Cardiac muscle cell (in vitro differentiated cells and primary cell): ENCODE results near the gene TNFSF9. TPM values are rescaled to one million over a fixed set of nuclear protein-coding genes. Genes with fewer than 3 reads are reported as not detected.
A peak's percentile ranks its signal among the peaks of the same experiment; 100 is the strongest.
"Not testable (repeated sequence)": the region's sequence is repeated elsewhere in the genome, so short reads cannot be mapped to it uniquely, and the experiment has no call there.

Experiments used
- DNase-seq, 2 donors: peaks; one replicate each; pipeline versions ENCODE4 v3.0.0 to v3.0.0-alpha.2; 2010 to 2017; ENCODE audit warnings: low read depth in 1 of 2, low spot score in 1 of 2
- H3K27ac ChIP-seq: fragments of 200-600 bp; sonication (generic); 2 replicates; pipeline ENCODE4 v1.5.1; 2016
- H3K27me3 ChIP-seq: fragments of 200-600 bp; sonication (generic); 2 replicates; pipeline ENCODE4 v1.6.0; 2016; ENCODE audit warnings: control low read depth
- H3K36me3 ChIP-seq: fragments of 200-600 bp; sonication (generic); 2 replicates; pipeline ENCODE4 v1.5.1; 2016; ENCODE audit warnings: control low read depth
- H3K4me1 ChIP-seq: fragments of 200-600 bp; sonication (generic); 2 replicates; pipeline ENCODE4 v1.8.1; 2017; ENCODE audit warnings: low read depth, mild to moderate bottlenecking, mixed run types
- H3K4me3 ChIP-seq: fragments of 200-600 bp; sonication (generic); 2 replicates; pipeline ENCODE4 v1.5.1; 2016; ENCODE audit warnings: mild to moderate bottlenecking
- H3K9me3 ChIP-seq: fragments of 200-600 bp; sonication (generic); 2 replicates; pipeline ENCODE4 v1.5.1; 2017; ENCODE audit warnings: low read depth, mild to moderate bottlenecking, control low read depth
- polyA plus RNA-seq: library from polyadenylated mRNA; unstranded; fragments of >200 nt; fragmentation: Nextera tagmentation; extraction: Ambion mirVana; gene quantifications from 2 replicates; pipeline ENCODE4 v1.2.1, GENCODE V29; 2016
- total RNA-seq: library from RNA; depleted of rRNA; stranded (reverse); fragments of >200 nt; gene quantifications from 2 replicates; pipeline ENCODE4 v1.2.3, GENCODE V29; 2016
- TF ChIP-seq, protein P1 (sequence below): IDR thresholded peaks from 2 replicates; pipeline ENCODE4 v1.5.1; 2012; ENCODE audit warnings: low read depth, mild to moderate bottlenecking, low read length

Gene TNFSF9
- total and polyA plus RNA-seq, 2 experiments from 2014 or later: 1.3 to 1.5 TPM

DNA sequence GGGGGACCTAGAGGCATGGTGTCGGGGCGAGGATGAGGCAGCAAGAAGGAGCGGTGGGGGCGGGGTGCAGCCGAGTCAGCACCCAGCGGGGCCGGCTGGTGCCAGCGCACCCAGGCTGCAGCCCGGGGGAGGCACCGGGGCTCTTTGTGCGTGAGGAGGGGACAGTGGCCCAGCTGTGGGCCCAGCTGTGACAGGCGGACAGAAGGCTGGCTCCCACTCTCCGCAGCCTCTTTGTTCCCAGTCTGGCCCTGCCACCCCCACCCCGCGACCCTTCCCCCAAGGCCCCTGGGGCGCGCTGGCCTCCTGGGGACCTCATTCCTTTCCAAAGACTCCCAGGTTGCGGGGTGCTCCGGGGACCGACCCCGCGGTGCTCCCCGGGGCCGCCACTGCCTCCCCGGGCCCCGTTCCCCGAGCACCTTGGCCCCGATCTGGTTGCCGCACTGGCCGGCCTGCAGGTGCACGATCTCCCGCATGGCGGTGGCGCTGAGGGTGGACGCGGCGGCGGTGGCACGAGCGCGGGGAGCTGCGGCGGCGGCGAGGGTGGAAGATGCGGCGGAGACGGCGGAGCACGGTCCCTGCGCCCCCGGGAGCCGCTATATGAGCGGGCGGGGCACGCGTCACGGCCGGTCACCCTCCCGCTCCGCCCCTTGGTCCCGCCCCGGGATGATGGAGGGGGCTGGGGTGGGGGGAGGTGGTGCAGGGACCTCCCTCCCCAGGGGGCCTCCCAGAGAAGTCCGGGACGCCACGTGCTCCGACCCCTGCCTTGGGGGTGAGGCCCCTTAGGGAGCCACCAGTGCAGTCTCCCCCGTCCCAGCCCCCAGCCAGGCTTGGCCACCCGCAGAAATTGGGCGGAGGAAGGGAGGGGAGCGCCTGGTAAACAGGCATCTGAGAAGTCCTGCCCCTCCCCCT is 28.8 kb upstream of the TNFSF9 start, which contains the start of gene TUBB4A:
TSS of gene TUBB4A (minus strand) at position 570 of the 909 bp plus-strand sequence. CDS start at position 473, 97 bp downstream.
- H3K27ac ChIP-seq: no peak within 1 kb of the TSS
- H3K36me3 ChIP-seq: no peaks in the 10 kb centered on the region
- H3K4me1 ChIP-seq: no peaks in the 10 kb centered on the region
- H3K4me3 ChIP-seq: peak within 1 kb of the TSS; percentile 43
- TF ChIP-seq, protein P1, sequence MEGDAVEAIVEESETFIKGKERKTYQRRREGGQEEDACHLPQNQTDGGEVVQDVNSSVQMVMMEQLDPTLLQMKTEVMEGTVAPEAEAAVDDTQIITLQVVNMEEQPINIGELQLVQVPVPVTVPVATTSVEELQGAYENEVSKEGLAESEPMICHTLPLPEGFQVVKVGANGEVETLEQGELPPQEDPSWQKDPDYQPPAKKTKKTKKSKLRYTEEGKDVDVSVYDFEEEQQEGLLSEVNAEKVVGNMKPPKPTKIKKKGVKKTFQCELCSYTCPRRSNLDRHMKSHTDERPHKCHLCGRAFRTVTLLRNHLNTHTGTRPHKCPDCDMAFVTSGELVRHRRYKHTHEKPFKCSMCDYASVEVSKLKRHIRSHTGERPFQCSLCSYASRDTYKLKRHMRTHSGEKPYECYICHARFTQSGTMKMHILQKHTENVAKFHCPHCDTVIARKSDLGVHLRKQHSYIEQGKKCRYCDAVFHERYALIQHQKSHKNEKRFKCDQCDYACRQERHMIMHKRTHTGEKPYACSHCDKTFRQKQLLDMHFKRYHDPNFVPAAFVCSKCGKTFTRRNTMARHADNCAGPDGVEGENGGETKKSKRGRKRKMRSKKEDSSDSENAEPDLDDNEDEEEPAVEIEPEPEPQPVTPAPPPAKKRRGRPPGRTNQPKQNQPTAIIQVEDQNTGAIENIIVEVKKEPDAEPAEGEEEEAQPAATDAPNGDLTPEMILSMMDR: no peak
- DNase-seq: peak in 1 of 2 donors; percentile 63
- H3K9me3 ChIP-seq: no peaks in the 10 kb centered on the region
- H3K27me3 ChIP-seq: peaks cover 28% of the 10 kb centered on the region

DNA sequence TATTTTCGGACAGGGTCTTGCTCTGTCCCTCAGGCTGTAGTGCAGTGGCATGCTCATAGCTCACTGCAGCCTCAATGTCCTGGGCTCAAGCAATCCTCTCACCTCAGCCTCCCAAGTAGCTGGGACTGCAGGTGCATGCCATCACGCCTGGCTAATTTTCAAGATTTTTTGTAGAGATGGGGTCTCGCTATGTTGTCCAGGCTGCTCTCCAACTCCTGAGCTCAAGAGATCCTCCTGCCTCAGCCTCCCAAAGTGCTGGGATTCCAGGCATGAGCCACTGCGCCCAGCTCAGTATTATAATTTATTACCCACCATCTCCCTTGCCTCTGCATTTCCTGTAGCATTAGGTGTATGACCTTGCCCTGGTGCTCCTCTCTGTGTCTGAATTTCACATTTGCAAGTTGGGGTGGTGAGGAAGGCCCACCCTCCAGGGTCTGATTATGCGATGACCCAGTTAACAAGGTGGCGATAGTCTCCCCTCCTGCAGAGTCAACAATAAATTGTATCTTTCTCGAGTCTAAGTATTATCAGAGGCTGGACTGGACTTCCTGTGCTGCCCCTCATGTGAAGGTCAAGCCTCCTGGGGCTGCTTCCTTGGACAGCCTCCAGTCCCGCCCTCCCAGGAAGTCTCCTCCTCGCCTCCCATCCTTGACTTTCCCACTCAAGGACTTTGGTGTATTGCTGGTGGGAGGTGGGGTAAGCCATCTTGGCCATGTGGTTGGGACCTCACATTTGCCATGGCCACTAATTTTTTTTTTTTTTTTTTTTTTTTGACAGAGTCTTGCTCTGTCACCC is 27.2 kb upstream of the TNFSF9 start:
- H3K4me1 ChIP-seq: no peaks in the 10 kb centered on the region
- H3K27ac ChIP-seq: no peak overlapping the region
- H3K27me3 ChIP-seq: peaks cover 28% of the 10 kb centered on the region
- H3K4me3 ChIP-seq: no peak overlapping the region
- H3K9me3 ChIP-seq: no peaks in the 10 kb centered on the region
- TF ChIP-seq, protein P1: no peak
- H3K36me3 ChIP-seq: no peaks in the 10 kb centered on the region
- no peak for DNase-seq

DNA sequence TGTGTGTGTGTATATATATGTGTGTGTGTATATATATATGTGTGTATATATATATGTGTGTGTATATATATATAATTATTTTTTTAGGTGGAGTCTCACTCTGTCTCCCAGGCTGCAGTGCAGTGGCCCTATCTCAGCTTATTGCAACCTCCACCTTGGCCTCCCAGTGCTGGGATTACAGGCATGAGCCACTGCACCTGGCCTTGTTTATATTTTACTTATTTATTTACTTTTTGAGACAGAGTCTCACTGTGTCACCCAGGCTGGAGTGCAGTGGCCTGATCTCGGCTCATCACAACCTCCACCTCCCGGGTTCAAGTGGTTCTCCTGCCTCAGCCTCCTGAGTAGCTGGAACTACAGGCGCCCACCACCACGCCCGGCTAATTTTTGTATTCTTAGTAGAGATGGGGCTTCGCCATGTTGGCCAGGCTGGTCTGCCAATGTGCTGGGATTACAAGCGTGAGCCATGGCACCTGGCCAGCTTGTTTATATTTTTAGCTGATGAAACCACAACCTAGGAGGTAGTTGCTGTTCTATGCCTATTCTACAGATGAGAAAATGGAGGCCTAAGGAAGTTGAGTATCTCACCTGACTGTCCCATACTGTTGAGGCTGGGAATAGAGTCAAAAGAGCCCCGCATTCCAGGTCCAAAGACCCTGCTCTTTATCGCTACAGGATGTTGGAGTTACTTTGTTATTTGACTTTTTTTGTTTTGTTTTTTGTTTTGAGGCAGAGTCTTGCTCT is 22.6 kb upstream of the TNFSF9 start:
- H3K36me3 ChIP-seq, H3K9me3 ChIP-seq, H3K4me3 ChIP-seq: not testable (repeated sequence)

GRCh38 chr19:6509118-6509971 is 21.5 kb upstream of the TNFSF9 start:
- DNase-seq: no peak
- no peaks in the 10 kb centered on the region for H3K27me3 ChIP-seq
- H3K36me3 ChIP-seq: no peaks in the 10 kb centered on the region
- H3K27ac ChIP-seq: no peak overlapping the region
- H3K4me3 ChIP-seq: no peak overlapping the region
- TF ChIP-seq, protein P1: no peak
- no peaks in the 10 kb centered on the region for H3K4me1 ChIP-seq
- H3K9me3 ChIP-seq: no peaks in the 10 kb centered on the region

More for the DNA sequence above, 22.6 kb upstream of the TNFSF9 start:
- not testable (repeated sequence) for H3K27ac ChIP-seq, H3K4me1 ChIP-seq, DNase-seq, H3K27me3 ChIP-seq

GRCh38 chr19:6510618-6511017 is 20.2 kb upstream of the TNFSF9 start:
- Histone ChIP-seq H3K4me1 (no peaks in the 10 kb centered on the region), H3K27me3 (no peaks in the 10 kb centered on the region), H3K27ac (no peak overlapping the region), H3K36me3 (no peaks in the 10 kb centered on the region), H3K9me3 (no peaks in the 10 kb centered on the region), H3K4me3 (no peak overlapping the region)
- no peak for DNase-seq
- TF ChIP-seq, protein P1: no peak
